Measurements from ENCODE around the gene TNFAIP8L1. TPM values are rescaled to one million over a fixed set of nuclear protein-coding genes. Genes with fewer than 3 reads are reported as not detected.

The TNFAIP8L1 gene
- total RNA-seq, 2 donors from 2014 or later, result 4.2 to 4.3 TPM

- H3K27ac ChIP-seq, result no peak overlapping the region
- no peaks in the 10 kb centered on the region for H3K9me3 ChIP-seq
- no peak for TF ChIP-seq CTCF (IDR thresholded peaks at IDR 0.05)
- ATAC-seq (ENCODE audit: insufficient number of reproducible peaks, low FRiP score, low read depth) (no peak), DNase-seq (ENCODE audit: low spot score) (no peak)
- no peaks in the 10 kb centered on the region for H3K36me3 ChIP-seq
- H3K4me1 ChIP-seq (ENCODE audit: control insufficient read depth in 1 of 2, low read depth in 2 of 2), result peaks cover 18 to 24% of the 10 kb centered on the region in 2 donors
- no peaks in the 10 kb centered on the region for H3K27me3 ChIP-seq (replicated peaks; ENCODE audit: insufficient read depth)
- H3K4me3 ChIP-seq, result peak overlapping the region; percentile 82
These were observed 2.6 kb upstream of the TNFAIP8L1 start for GRCh38 chr19:4636761-4637160.

GRCh38 chr19:4638317-4638716, 999 bp upstream of the TNFAIP8L1 start:
- no peaks in the 10 kb centered on the region for H3K36me3 ChIP-seq
- no peak for DNase-seq (ENCODE audit: low spot score)
- ATAC-seq (ENCODE audit: insufficient number of reproducible peaks, low FRiP score, low read depth), result no peak
- peak overlapping the region in 1 of 2 donors; percentile 41 for H3K27ac ChIP-seq
- peaks cover 18 to 24% of the 10 kb centered on the region in 2 donors for H3K4me1 ChIP-seq (ENCODE audit: control insufficient read depth in 1 of 2, low read depth in 2 of 2)
- TF ChIP-seq CTCF (IDR thresholded peaks at IDR 0.05), result no peak
- H3K4me3 ChIP-seq, result peak overlapping the region; percentile 76
- H3K9me3 ChIP-seq, result no peaks in the 10 kb centered on the region
- H3K27me3 ChIP-seq (replicated peaks; ENCODE audit: insufficient read depth), result no peaks in the 10 kb centered on the region

GRCh38 chr19:4639531-4640246, 373 bp downstream of the TNFAIP8L1 start:
- no peak for TF ChIP-seq CTCF (IDR thresholded peaks at IDR 0.05)
- Histone ChIP-seq H3K27me3 (replicated peaks; ENCODE audit: insufficient read depth) (no peaks in the 10 kb centered on the region), H3K36me3 (no peaks in the 10 kb centered on the region), H3K4me3 (peak overlapping the region; percentile 76), H3K27ac (no peak overlapping the region), H3K9me3 (no peaks in the 10 kb centered on the region), H3K4me1 (ENCODE audit: control insufficient read depth in 1 of 2, low read depth in 2 of 2) (peaks cover 18 to 24% of the 10 kb centered on the region in 2 donors)
- DNase-seq (ENCODE audit: low spot score), result no peak
- ATAC-seq (ENCODE audit: insufficient number of reproducible peaks, low FRiP score, low read depth), result no peak

- Histone ChIP-seq H3K4me3 (peak overlapping the region; percentile 76), H3K4me1 (ENCODE audit: control insufficient read depth in 1 of 2, low read depth in 2 of 2) (peaks cover 18 to 24% of the 10 kb centered on the region in 2 donors), H3K9me3 (no peaks in the 10 kb centered on the region), H3K36me3 (no peaks in the 10 kb centered on the region), H3K27me3 (replicated peaks; ENCODE audit: insufficient read depth) (no peaks in the 10 kb centered on the region), H3K27ac (no peak overlapping the region)
- TF ChIP-seq CTCF (IDR thresholded peaks at IDR 0.05), result no peak
- ATAC-seq (ENCODE audit: insufficient number of reproducible peaks, low FRiP score, low read depth), result no peak
- DNase-seq (ENCODE audit: low spot score), result no peak
These were observed 1.1 kb downstream of the TNFAIP8L1 start for GRCh38 chr19:4640247-4641000.

- Histone ChIP-seq H3K27me3 (replicated peaks; ENCODE audit: insufficient read depth) (no peaks in the 10 kb centered on the region), H3K9me3 (no peaks in the 10 kb centered on the region), H3K36me3 (no peaks in the 10 kb centered on the region), H3K4me1 (ENCODE audit: control insufficient read depth in 1 of 2, low read depth in 2 of 2) (peaks cover 12 to 17% of the 10 kb centered on the region in 2 donors), H3K4me3 (no peak overlapping the region), H3K27ac (no peak overlapping the region)
- DNase-seq (ENCODE audit: low spot score), result no peak
- no peak for ATAC-seq (ENCODE audit: insufficient number of reproducible peaks, low FRiP score, low read depth)
- no peak for TF ChIP-seq CTCF (IDR thresholded peaks at IDR 0.05)
These were observed 1.8 kb downstream of the TNFAIP8L1 start for GRCh38 chr19:4641132-4641531.

All from thoracic aorta (tissue), 2 donors.